Measurements from ENCODE around the gene NIN.

DNA sequence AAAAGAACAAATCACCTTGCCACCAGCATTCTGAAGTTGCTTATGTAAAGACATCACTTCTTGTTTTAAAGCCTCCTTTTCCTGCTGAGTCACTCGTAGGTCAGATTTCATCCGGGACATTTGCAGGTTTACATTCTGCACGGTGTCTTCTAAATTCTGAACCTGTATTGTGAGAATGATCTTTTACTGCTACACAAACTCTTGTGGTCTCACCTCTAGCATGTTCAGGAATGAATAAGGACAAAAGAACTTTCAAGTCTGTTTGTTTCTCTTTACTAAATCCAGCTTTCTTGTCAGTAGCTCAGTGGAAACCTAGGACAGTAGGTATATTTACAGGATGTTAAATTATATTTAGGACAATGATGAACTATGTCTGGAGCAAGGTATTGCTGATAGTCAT lies 89.4 kb downstream of the NIN start:
- TF ChIP-seq, protein P1, sequence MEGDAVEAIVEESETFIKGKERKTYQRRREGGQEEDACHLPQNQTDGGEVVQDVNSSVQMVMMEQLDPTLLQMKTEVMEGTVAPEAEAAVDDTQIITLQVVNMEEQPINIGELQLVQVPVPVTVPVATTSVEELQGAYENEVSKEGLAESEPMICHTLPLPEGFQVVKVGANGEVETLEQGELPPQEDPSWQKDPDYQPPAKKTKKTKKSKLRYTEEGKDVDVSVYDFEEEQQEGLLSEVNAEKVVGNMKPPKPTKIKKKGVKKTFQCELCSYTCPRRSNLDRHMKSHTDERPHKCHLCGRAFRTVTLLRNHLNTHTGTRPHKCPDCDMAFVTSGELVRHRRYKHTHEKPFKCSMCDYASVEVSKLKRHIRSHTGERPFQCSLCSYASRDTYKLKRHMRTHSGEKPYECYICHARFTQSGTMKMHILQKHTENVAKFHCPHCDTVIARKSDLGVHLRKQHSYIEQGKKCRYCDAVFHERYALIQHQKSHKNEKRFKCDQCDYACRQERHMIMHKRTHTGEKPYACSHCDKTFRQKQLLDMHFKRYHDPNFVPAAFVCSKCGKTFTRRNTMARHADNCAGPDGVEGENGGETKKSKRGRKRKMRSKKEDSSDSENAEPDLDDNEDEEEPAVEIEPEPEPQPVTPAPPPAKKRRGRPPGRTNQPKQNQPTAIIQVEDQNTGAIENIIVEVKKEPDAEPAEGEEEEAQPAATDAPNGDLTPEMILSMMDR (conservative IDR thresholded peaks at IDR 0.05 in 1 of 2, IDR thresholded peaks at IDR 0.05 in 1 of 2; ENCODE audit: extremely low read depth in 1 of 2, insufficient read depth in 1 of 2, low read depth in 1 of 2, low read length in 2 of 2) = no peak
- TF ChIP-seq EZH2 (IDR thresholded peaks at IDR 0.05; ENCODE audit: borderline replicate concordance, low read length) = no peak

Measured in mammary epithelial cell (primary cell).